ENCODE data around the gene NUMB. TPM values are rescaled to one million over a fixed set of nuclear protein-coding genes. Genes with fewer than 3 reads are reported as not detected.

NUMB gene
- total RNA-seq, 1 experiment from 2014 or later, result 81.5 TPM

- no peak for DNase-seq (ENCODE audit: unreplicated experiment)
- CTCF ChIA-PET, result no interaction called here
- Mint-ChIP-seq H3K36me3 (ENCODE audit: insufficient read depth, unreplicated experiment) (no peaks in the 10 kb centered on the region), H3K9me3 (ENCODE audit: unreplicated experiment) (no peaks in the 10 kb centered on the region), H3K27ac (ENCODE audit: low read depth, unreplicated experiment) (no peak overlapping the region), H3K4me1 (ENCODE audit: insufficient read depth, unreplicated experiment) (no peaks in the 10 kb centered on the region), H3K27me3 (ENCODE audit: insufficient read depth, unreplicated experiment) (no peaks in the 10 kb centered on the region), H3K4me3 (ENCODE audit: unreplicated experiment) (no peak overlapping the region)
- intact Hi-C loops (cut with micrococcal nuclease), result no loop called here
- POLR2A ChIA-PET, result no interaction called here
- BruUV-seq (replicated peaks), result no TSS peak
- TF ChIP-seq CTCF (IDR thresholded peaks at IDR 0.05; ENCODE audit: unreplicated experiment), result no peak
These were observed 119.8 kb downstream of the NUMB start for GRCh38 chr14:73338551-73338950.

- Mint-ChIP-seq H3K9me3 (ENCODE audit: unreplicated experiment) (no peaks in the 10 kb centered on the region), H3K27me3 (ENCODE audit: insufficient read depth, unreplicated experiment) (no peaks in the 10 kb centered on the region), H3K27ac (ENCODE audit: low read depth, unreplicated experiment) (no peak overlapping the region), H3K4me1 (ENCODE audit: insufficient read depth, unreplicated experiment) (no peaks in the 10 kb centered on the region), H3K4me3 (ENCODE audit: unreplicated experiment) (no peak overlapping the region), H3K36me3 (ENCODE audit: insufficient read depth, unreplicated experiment) (peaks cover 12% of the 10 kb centered on the region)
- intact Hi-C loops (cut with micrococcal nuclease), result no loop called here
- no TSS peak for BruUV-seq (replicated peaks)
- no peak for DNase-seq (ENCODE audit: unreplicated experiment)
- no peak for TF ChIP-seq CTCF (IDR thresholded peaks at IDR 0.05; ENCODE audit: unreplicated experiment)
- CTCF ChIA-PET, result interaction anchor here (1.2 kb wide), 1 partner anchor 127 kb away, joined by 3 read pairs; no protein-coding TSS in a partner anchor
- POLR2A ChIA-PET, result interaction anchor here (0.7 to 2.3 kb wide), 5 partner anchors 11 to 124 kb away, joined by 3 to 8 read pairs (median 3); no protein-coding TSS in a partner anchor
These were observed 125.3 kb downstream of the NUMB start for GRCh38 chr14:73333031-73333430.

- CTCF ChIA-PET, result interaction anchor here (0.6 kb wide), 1 partner anchor 376 kb away, joined by 3 read pairs; no protein-coding TSS in a partner anchor
- Mint-ChIP-seq H3K4me3 (ENCODE audit: unreplicated experiment) (no peak overlapping the region), H3K9me3 (ENCODE audit: unreplicated experiment) (no peaks in the 10 kb centered on the region), H3K4me1 (ENCODE audit: insufficient read depth, unreplicated experiment) (no peaks in the 10 kb centered on the region), H3K27ac (ENCODE audit: low read depth, unreplicated experiment) (no peak overlapping the region), H3K27me3 (ENCODE audit: insufficient read depth, unreplicated experiment) (no peaks in the 10 kb centered on the region), H3K36me3 (ENCODE audit: insufficient read depth, unreplicated experiment) (peaks cover 12% of the 10 kb centered on the region)
- intact Hi-C loops (cut with micrococcal nuclease), result no loop called here
- DNase-seq (ENCODE audit: unreplicated experiment), result no peak
- POLR2A ChIA-PET, result interaction anchor here (0.6 to 1.2 kb wide), 2 partner anchors 15 to 87 kb away, joined by 3 to 4 read pairs; no protein-coding TSS in a partner anchor
- BruUV-seq (replicated peaks), result no TSS peak
- no peak for TF ChIP-seq CTCF (IDR thresholded peaks at IDR 0.05; ENCODE audit: unreplicated experiment)
These were observed 132.6 kb downstream of the NUMB start for GRCh38 chr14:73325630-73326299.

- Mint-ChIP-seq H3K4me3 (ENCODE audit: unreplicated experiment) (no peak overlapping the region), H3K27me3 (ENCODE audit: insufficient read depth, unreplicated experiment) (no peaks in the 10 kb centered on the region), H3K36me3 (ENCODE audit: insufficient read depth, unreplicated experiment) (peaks cover 5% of the 10 kb centered on the region), H3K27ac (ENCODE audit: low read depth, unreplicated experiment) (no peak overlapping the region), H3K9me3 (ENCODE audit: unreplicated experiment) (no peaks in the 10 kb centered on the region), H3K4me1 (ENCODE audit: insufficient read depth, unreplicated experiment) (no peaks in the 10 kb centered on the region)
- BruUV-seq (replicated peaks), result no TSS peak
- intact Hi-C loops (cut with micrococcal nuclease), result no loop called here
- no peak for DNase-seq (ENCODE audit: unreplicated experiment)
- ChIA-PET POLR2A (interaction anchor here (1.2 kb wide), 1 partner anchor 14 kb away, joined by 4 read pairs; no protein-coding TSS in a partner anchor), CTCF (no interaction called here)
- TF ChIP-seq CTCF (IDR thresholded peaks at IDR 0.05; ENCODE audit: unreplicated experiment), result no peak
These were observed 133.3 kb downstream of the NUMB start for GRCh38 chr14:73325063-73325462.
